Ureter (tissue), 1 donor: ENCODE results near the gene PRKD3. TPM values are rescaled to one million over a fixed set of nuclear protein-coding genes. Genes with fewer than 3 reads are reported as not detected.

ENCODE experiments used
- DNase-seq: peaks from one replicate; pipeline ENCODE4 v3.0.0-alpha.2; 2020; ENCODE audit warnings: low spot score
- total RNA-seq: library from RNA; stranded (reverse); gene quantifications from one replicate; pipeline ENCODE4 v1.2.4, GENCODE V29; 2023
- donor health status: DM: yes; HTN: yes; CAD: no.

PRKD3 gene
- total RNA-seq, result 43.3 TPM

GRCh38 chr2:37324786-37325624, at the start of gene PRKD3:
TSS of gene PRKD3 (minus strand) at chr2:37324833. CDS start at chr2:37316524, 8,309 bp downstream.
- DNase-seq, result peak; percentile 52

GRCh38 chr2:37372000-37372399, 47.4 kb upstream of the PRKD3 start:
- no peak for DNase-seq

GRCh38 chr2:37370666-37371065, 46.0 kb upstream of the PRKD3 start:
- no peak for DNase-seq

GRCh38 chr2:37367984-37368383, 43.4 kb upstream of the PRKD3 start:
- no peak for DNase-seq

GRCh38 chr2:37367310-37367709, 42.7 kb upstream of the PRKD3 start:
- no peak for DNase-seq

- DNase-seq, result no peak
Measured at GRCh38 chr2:37366773-37367172, 42.1 kb upstream of the PRKD3 start.

- DNase-seq, result no peak
Measured at GRCh38 chr2:37365669-37366068, 41.0 kb upstream of the PRKD3 start.

- no peak for DNase-seq
Measured at GRCh38 chr2:37364351-37364750, 39.7 kb upstream of the PRKD3 start.

- DNase-seq, result no peak
Measured at GRCh38 chr2:37361994-37362698, 37.5 kb upstream of the PRKD3 start.

- DNase-seq, result no peak
Measured at GRCh38 chr2:37361216-37361815, 36.7 kb upstream of the PRKD3 start.

- DNase-seq, result no peak
Measured at GRCh38 chr2:37358466-37358865, 33.8 kb upstream of the PRKD3 start.

GRCh38 chr2:37357530-37357929, 32.9 kb upstream of the PRKD3 start:
- no peak for DNase-seq

- no peak for DNase-seq
Measured at GRCh38 chr2:37357069-37357468, 32.4 kb upstream of the PRKD3 start.

- no peak for DNase-seq
Measured at GRCh38 chr2:37356299-37356698, 31.7 kb upstream of the PRKD3 start.

- DNase-seq, result no peak
Measured at GRCh38 chr2:37355735-37356134, 31.1 kb upstream of the PRKD3 start.

GRCh38 chr2:37354531-37354930, 29.9 kb upstream of the PRKD3 start:
- no peak for DNase-seq

- no peak for DNase-seq
Measured at GRCh38 chr2:37350034-37350433, 25.4 kb upstream of the PRKD3 start.

GRCh38 chr2:37349231-37349860, 24.7 kb upstream of the PRKD3 start:
- DNase-seq, result no peak

GRCh38 chr2:37348155-37348554, 23.5 kb upstream of the PRKD3 start:
- DNase-seq, result no peak

GRCh38 chr2:37344453-37345361, 20.1 kb upstream of the PRKD3 start, which contains the start of gene QPCT:
TSS of gene QPCT (plus strand) at chr2:37344630. CDS start at chr2:37344732, 102 bp downstream.
- DNase-seq, result peak; percentile 61
